MM.1S (cell line): Measurements from ENCODE around the gene TANC1.

Source experiments
- DNase-seq: peaks from one replicate; pipeline ENCODE4 v3.0.0-alpha.2; 2015
- H2AFZ ChIP-seq: fragments of 300-600 bp; sonication (generic); 2 replicates; pipeline ENCODE4 v1.6.0; 2016; ENCODE audit warnings: antibody characterized with exemption, low read length
- H3F3A ChIP-seq: fragments of 300-600 bp; sonication (generic); 2 replicates; pipeline ENCODE4 v1.6.1; 2016; ENCODE audit warnings: mild to moderate bottlenecking, antibody characterized with exemption, low read length, moderate library complexity, mixed read lengths; ENCODE audit not compliant: insufficient read depth
- H3K27ac ChIP-seq: fragments of 300-600 bp; sonication (generic); 2 replicates; pipeline ENCODE4 v1.5.1; 2016; ENCODE audit warnings: mild to moderate bottlenecking, low read length
- H3K27me3 ChIP-seq: fragments of 300-600 bp; sonication (generic); replicated peaks from 2 replicates; pipeline ENCODE4 v1.6.0; 2016; ENCODE audit warnings: low read length; ENCODE audit not compliant: insufficient read depth
- H3K36me3 ChIP-seq: fragments of 300-600 bp; sonication (generic); replicated peaks from 2 replicates; pipeline ENCODE4 v1.6.1; 2016; ENCODE audit warnings: mild to moderate bottlenecking, low read length, mixed read lengths; ENCODE audit not compliant: insufficient read depth
- H3K4me1 ChIP-seq: fragments of 300-600 bp; sonication (generic); 2 replicates; pipeline ENCODE4 v1.6.1; 2016; ENCODE audit warnings: low read length, mixed read lengths
- H3K4me2 ChIP-seq: fragments of 300-600 bp; sonication (generic); 2 replicates; pipeline ENCODE4 v1.6.0; 2016; ENCODE audit warnings: low read depth, low read length
- H3K4me3 ChIP-seq: fragments of 300-600 bp; sonication (generic); 2 replicates; pipeline ENCODE4 v1.5.1; 2016; ENCODE audit warnings: low read length, mixed read lengths
- H3K79me2 ChIP-seq: fragments of 300-600 bp; sonication (generic); 2 replicates; pipeline ENCODE4 v1.6.1; 2016; ENCODE audit warnings: mixed run types, low read length, mixed read lengths
- H3K9ac ChIP-seq: fragments of 300-600 bp; sonication (generic); 2 replicates; pipeline ENCODE4 v1.6.1; 2016; ENCODE audit warnings: low read length, mixed read lengths
- H3K9me2 ChIP-seq: fragments of 300-600 bp; sonication (generic); replicated peaks from 2 replicates; pipeline ENCODE4 v1.6.1; 2016; ENCODE audit warnings: mild to moderate bottlenecking, low read length, mixed read lengths; ENCODE audit not compliant: insufficient read depth
- H3K9me3 ChIP-seq: fragments of 300-600 bp; sonication (generic); replicated peaks from 2 replicates; pipeline ENCODE4 v1.6.1; 2016; ENCODE audit warnings: mild to moderate bottlenecking, low read length, mixed read lengths; ENCODE audit not compliant: insufficient read depth
- H4K20me1 ChIP-seq: fragments of 300-600 bp; sonication (generic); 2 replicates; pipeline ENCODE4 v1.6.1; 2016; ENCODE audit warnings: mild to moderate bottlenecking, low read length, moderate library complexity, mixed read lengths; ENCODE audit not compliant: insufficient read depth
- CTCF ChIP-seq: fragments of 300-600 bp; sonication (generic); IDR thresholded peaks from 2 replicates; pipeline ENCODE4 v1.5.1; 2016; ENCODE audit warnings: antibody characterized with exemption, low read length, mixed read lengths
- EZH2 ChIP-seq: fragments of 300-600 bp; sonication (generic); optimal IDR thresholded peaks from 2 replicates; pipeline ENCODE3; 2017; ENCODE audit warnings: low read depth, mild to moderate bottlenecking, antibody characterized with exemption, low read length, mixed read lengths
- EZH2phosphoT487 ChIP-seq: fragments of 300-600 bp; sonication (generic); IDR thresholded peaks from 2 replicates; pipeline ENCODE4 v1.6.1; 2018; ENCODE audit warnings: antibody characterized with exemption, low read length

The TANC1 gene

DNA sequence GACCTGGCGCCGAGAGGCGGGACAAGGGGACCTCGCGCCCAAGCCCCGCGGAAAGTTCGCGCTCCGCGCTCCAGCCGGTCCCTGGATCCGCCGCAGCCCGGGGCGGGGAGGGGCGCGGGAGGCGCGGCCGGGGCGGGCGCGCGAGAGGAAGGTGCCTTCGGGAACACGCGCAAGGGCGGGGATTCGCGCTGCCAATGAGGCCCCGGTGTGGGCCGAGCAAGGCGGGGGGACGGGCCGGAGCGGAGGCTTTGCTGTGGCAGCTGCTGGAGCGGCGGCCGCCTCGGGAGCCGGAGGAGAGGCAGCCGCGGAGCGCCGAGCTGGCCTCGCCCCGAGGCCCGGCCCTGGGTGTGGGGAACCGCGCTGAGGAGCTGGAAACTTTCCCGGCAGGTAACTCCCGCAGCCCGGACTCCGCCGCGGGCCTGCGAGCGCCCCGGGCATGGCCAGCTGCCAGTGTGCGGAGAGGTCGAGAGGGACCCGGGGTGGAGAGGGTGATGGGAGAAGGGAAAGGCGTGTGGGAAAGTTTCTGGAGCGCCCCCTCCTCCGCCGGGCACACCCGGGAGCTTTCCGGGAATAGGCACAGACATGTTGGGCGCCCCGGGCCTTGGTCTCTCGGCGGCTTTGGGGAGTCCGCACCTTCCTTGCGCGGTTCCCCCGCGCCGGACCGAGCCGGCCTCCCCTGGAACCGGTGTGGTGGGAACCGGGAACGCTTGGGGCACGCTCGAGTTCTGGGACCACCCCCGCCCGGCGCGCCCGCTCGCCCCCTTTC, at the start of gene TANC1:
TANC1 (plus strand) TSS at position 245 of the 766 bp plus-strand sequence. CDS start 97,271 bp downstream, outside the sequence.
- no peaks in the 10 kb centered on the region for H3K9me3 ChIP-seq
- 0 out of 2 replicates have a peak, but pooled peaks cover 4% of the 10 kb centered on the region for H3K27me3 ChIP-seq
- peak within 1 kb of the TSS; percentile 55; the same call in 1 of the 2 replicates for H3K9ac ChIP-seq
- no peaks in the 10 kb centered on the region for H4K20me1 ChIP-seq
- H2AFZ ChIP-seq: peak within 1 kb of the TSS; percentile 83
- H3K4me3 ChIP-seq: peak within 1 kb of the TSS; percentile 78
- no peak for TF ChIP-seq EZH2
- TF ChIP-seq EZH2phosphoT487: no peak
- TF ChIP-seq CTCF: no peak
- H3K27ac ChIP-seq: no peak within 1 kb of the TSS
- peak; percentile 91 for DNase-seq
- no peaks in the 10 kb centered on the region for H3K36me3 ChIP-seq
- H3K79me2 ChIP-seq: no peaks in the 10 kb centered on the region
- H3F3A ChIP-seq: peaks cover 3% of the 10 kb centered on the region; the same call in 1 of the 2 replicates
- no peaks in the 10 kb centered on the region; the same call in 1 of the 2 replicates for H3K4me1 ChIP-seq
- H3K9me2 ChIP-seq: no peaks in the 10 kb centered on the region
- peak within 1 kb of the TSS; percentile 96 for H3K4me2 ChIP-seq

DNA sequence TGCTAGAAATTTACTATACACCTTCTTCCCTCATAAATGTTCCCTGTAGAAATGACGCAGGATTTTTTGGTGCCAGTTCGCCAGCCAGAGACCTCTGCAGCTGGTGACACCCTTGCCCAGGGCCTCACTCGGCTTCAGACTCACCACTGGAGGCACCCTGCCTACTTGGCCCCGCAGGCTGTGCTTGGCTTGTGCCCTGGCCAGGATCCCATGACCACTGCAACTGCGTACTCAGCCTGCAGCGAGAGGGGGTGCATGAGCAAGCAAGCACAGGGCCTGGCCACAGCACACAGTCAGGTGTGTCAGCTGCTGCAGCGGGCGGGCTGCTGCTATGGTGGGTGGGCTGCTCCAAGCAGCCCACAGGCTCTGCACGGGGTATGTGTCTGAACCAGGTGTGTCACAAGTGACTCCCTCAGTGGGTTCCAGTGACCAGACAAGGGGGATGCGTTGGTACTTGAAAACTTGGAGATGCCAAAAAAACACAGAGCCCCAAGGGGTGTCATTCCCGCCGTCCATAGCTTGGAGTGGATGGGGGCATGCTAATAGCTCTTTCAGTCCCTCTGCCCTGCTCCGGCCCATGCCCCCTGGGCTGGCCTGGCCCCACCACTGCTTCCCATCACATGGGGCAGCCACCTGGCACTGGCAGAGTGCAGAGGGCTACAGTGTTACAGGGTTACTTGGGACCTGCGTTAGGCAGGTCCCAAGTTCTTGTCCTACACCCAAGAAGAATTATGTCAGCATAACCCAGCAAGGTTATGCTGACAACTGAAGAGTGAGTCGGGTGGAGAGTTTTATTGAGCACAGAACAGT, 46.6 kb upstream of the TANC1 start:
- TF ChIP-seq EZH2 (no peak), CTCF (no peak), EZH2phosphoT487 (no peak)
- Histone ChIP-seq H4K20me1 (no peaks in the 10 kb centered on the region), H3K4me3 (no peak overlapping the region), H3K36me3 (no peaks in the 10 kb centered on the region), H3F3A (no peaks in the 10 kb centered on the region), H3K9me3 (no peaks in the 10 kb centered on the region), H2AFZ (no peak overlapping the region), H3K27ac (no peak overlapping the region), H3K9ac (no peak overlapping the region), H3K79me2 (no peaks in the 10 kb centered on the region), H3K4me2 (no peak overlapping the region), H3K4me1 (no peaks in the 10 kb centered on the region), H3K9me2 (no peaks in the 10 kb centered on the region), H3K27me3 (no peaks in the 10 kb centered on the region)
- no peak for DNase-seq

DNA sequence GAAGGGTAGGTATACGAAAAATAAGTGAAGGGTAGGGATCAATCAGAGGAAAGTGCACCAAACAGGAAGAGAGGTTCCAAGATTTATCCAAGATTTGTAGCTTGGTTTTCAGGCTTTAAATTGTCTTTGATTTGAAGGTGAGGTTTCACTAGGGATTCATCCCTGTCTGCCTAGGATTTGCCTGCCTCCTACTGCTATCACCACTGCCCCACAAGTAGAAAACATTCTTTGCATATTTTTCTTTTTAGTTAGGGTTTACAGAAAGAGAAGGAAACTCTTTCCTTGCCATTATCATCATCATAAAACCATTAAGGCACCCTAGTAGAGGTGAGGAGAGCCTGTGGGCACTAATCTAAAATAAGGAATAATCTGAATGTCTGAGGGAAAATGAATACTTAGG, 45.8 kb upstream of the TANC1 start:
- Histone ChIP-seq H3K9ac (no peak overlapping the region), H3K4me1 (no peaks in the 10 kb centered on the region), H3K36me3 (no peaks in the 10 kb centered on the region), H3K4me2 (no peak overlapping the region), H3K9me2 (no peaks in the 10 kb centered on the region), H4K20me1 (no peaks in the 10 kb centered on the region), H3K79me2 (no peaks in the 10 kb centered on the region), H3K9me3 (no peaks in the 10 kb centered on the region), H3K27me3 (no peaks in the 10 kb centered on the region), H3F3A (no peaks in the 10 kb centered on the region), H3K4me3 (no peak overlapping the region), H3K27ac (no peak overlapping the region), H2AFZ (no peak overlapping the region)
- DNase-seq: no peak
- TF ChIP-seq EZH2: no peak
- TF ChIP-seq EZH2phosphoT487: no peak
- TF ChIP-seq CTCF: no peak
